WERI-Rb-1 (cell line): ENCODE measurements around the gene NSUN4.
A peak's percentile ranks its signal among the peaks of the same experiment; 100 is the strongest.
"Not testable (repeated sequence)": the region's sequence is repeated elsewhere in the genome, so short reads cannot be mapped to it uniquely, and the experiment has no call there.

ENCODE experiments used
- DNase-seq: peaks from one replicate; pipeline ENCODE4 v3.0.0-alpha.2; 2020
- H3K27ac ChIP-seq: fragments of 250-450 bp; sonication (Bioruptor Pico); 2 replicates; pipeline ENCODE4 v1.5.1; 2020; ENCODE audit warnings: mild to moderate bottlenecking, moderate library complexity
- H3K27me3 ChIP-seq: fragments of 250-450 bp; sonication (Bioruptor Pico); 2 replicates; pipeline ENCODE4 v1.5.1; 2021; ENCODE audit warnings: mild to moderate bottlenecking, low read depth, moderate library complexity; ENCODE audit not compliant: insufficient read depth, severe bottlenecking
- H3K36me3 ChIP-seq: fragments of 250-450 bp; sonication (Bioruptor Pico); 2 replicates; pipeline ENCODE4 v1.5.1; 2020; ENCODE audit warnings: mild to moderate bottlenecking, moderate library complexity
- H3K4me3 ChIP-seq: 2 replicates; pipeline ENCODE4 v1.5.1; 2011; ENCODE audit warnings: low read depth, mild to moderate bottlenecking, control low read depth, low read length
- H3K9me3 ChIP-seq: fragments of 250-450 bp; sonication (Bioruptor Pico); 2 replicates; pipeline ENCODE4 v1.5.1; 2021; ENCODE audit warnings: mild to moderate bottlenecking, moderate library complexity; ENCODE audit not compliant: severe bottlenecking
- TF ChIP-seq, protein P1 (sequence below): IDR thresholded peaks from 2 replicates; pipeline ENCODE4 v1.5.1; 2011; ENCODE audit warnings: low read depth, mild to moderate bottlenecking, control low read depth, inconsistent platforms, low read length

Gene NSUN4

GRCh38 chr1:46329807-46330206 lies 10.8 kb upstream of the NSUN4 start:
- not testable (repeated sequence) for H3K4me3 ChIP-seq, DNase-seq, H3K27ac ChIP-seq, H3K27me3 ChIP-seq, H3K36me3 ChIP-seq, H3K9me3 ChIP-seq

- H3K9me3 ChIP-seq, H3K36me3 ChIP-seq, H3K4me3 ChIP-seq, H3K27ac ChIP-seq, DNase-seq, H3K27me3 ChIP-seq: not testable (repeated sequence)
Measured at GRCh38 chr1:46330381-46330780, 10.2 kb upstream of the NSUN4 start.

GRCh38 chr1:46331786-46332540 lies 8.6 kb upstream of the NSUN4 start:
- peak; percentile 22 for DNase-seq
- H3K36me3 ChIP-seq, H3K27me3 ChIP-seq, H3K9me3 ChIP-seq, H3K27ac ChIP-seq, H3K4me3 ChIP-seq: not testable (repeated sequence)

DNA sequence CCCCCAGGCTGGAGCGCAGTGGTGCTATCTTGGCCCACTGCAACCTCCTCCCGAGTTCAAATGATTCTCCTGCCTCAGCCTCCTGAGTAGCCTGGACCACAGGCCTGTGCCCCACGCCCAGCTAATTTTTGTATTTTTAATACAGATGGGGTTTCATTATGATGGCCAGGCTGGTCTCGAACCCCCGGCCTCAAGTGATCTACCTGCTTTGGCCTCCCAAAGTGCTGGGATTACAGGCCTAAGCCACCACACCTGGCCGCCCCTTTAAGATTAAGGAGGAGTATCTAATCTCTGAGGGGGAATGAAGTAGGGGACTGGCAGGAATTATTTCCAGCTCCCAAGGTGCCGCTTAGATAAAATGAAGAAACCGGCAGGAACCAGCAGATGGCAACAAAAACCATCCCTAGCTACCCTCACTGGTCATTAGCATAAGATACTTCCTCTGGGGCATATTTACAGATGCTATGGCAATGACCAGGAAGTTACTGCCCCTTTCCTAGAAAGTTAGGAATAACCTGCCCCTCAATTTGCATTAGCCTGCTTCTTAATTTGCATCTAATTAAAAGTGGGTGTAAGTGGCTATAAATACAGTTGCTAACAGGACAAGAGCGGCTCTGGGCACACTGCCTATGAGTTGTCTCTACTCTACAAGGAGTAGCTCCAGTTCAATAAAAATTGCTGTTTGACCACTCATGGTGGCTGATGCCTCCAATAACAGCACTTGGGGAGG lies 7.1 kb upstream of the NSUN4 start:
- H3K27ac ChIP-seq, result no peak overlapping the region
- no peaks in the 10 kb centered on the region for H3K9me3 ChIP-seq
- H3K27me3 ChIP-seq, result no peaks in the 10 kb centered on the region
- H3K4me3 ChIP-seq, result no peak overlapping the region
- peak; percentile 66 for DNase-seq
- TF ChIP-seq, protein P1, sequence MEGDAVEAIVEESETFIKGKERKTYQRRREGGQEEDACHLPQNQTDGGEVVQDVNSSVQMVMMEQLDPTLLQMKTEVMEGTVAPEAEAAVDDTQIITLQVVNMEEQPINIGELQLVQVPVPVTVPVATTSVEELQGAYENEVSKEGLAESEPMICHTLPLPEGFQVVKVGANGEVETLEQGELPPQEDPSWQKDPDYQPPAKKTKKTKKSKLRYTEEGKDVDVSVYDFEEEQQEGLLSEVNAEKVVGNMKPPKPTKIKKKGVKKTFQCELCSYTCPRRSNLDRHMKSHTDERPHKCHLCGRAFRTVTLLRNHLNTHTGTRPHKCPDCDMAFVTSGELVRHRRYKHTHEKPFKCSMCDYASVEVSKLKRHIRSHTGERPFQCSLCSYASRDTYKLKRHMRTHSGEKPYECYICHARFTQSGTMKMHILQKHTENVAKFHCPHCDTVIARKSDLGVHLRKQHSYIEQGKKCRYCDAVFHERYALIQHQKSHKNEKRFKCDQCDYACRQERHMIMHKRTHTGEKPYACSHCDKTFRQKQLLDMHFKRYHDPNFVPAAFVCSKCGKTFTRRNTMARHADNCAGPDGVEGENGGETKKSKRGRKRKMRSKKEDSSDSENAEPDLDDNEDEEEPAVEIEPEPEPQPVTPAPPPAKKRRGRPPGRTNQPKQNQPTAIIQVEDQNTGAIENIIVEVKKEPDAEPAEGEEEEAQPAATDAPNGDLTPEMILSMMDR, result peak; percentile 49
- no peaks in the 10 kb centered on the region for H3K36me3 ChIP-seq

DNA sequence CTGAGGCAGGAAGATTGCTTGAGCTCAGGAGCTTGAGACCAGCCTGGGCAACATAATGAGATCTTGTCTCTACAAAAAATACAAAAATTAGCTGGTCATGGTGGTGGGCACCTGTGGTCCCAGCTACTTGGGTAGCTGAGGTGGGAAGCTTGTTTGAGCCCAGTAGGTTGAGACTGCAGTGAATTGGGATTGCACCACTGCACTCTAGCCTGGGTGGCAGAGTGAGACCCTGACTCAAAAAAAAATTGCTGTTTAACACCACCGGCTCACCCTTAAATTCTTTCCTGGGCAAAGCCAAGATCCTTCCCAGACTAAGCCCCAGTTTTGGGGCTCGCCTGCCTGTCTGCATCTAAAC lies 6.6 kb upstream of the NSUN4 start:
- no peak overlapping the region for H3K4me3 ChIP-seq
- no peaks in the 10 kb centered on the region for H3K27me3 ChIP-seq
- H3K9me3 ChIP-seq, result no peaks in the 10 kb centered on the region
- H3K27ac ChIP-seq, result no peak overlapping the region
- H3K36me3 ChIP-seq, result no peaks in the 10 kb centered on the region
- DNase-seq, result no peak
- TF ChIP-seq, protein P1, result no peak

- Histone ChIP-seq H3K27me3 (no peaks in the 10 kb centered on the region), H3K27ac (no peak overlapping the region), H3K9me3 (no peaks in the 10 kb centered on the region), H3K36me3 (no peaks in the 10 kb centered on the region), H3K4me3 (no peak overlapping the region)
- TF ChIP-seq, protein P1, result no peak
- no peak for DNase-seq
Measured at GRCh38 chr1:46335081-46335480, 5.5 kb upstream of the NSUN4 start.

DNA sequence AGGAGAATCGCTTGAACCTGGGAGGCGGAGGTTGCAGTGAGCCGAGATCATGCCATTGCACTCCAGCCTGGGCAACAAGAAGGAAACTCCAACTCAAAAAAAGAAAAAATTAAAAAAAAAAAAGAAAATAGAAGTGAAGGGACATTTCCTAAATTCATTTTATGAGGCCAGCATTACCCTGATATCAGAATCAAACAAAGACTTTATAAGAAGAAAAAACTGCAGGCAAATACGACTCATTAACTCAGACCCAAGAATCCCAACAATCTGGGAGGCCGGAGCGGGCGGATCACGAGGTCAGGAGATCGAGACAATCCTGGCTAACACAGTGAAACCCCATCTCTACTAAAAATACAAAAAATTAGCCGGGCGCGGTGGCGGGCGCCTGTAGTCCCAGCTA lies 3.2 kb upstream of the NSUN4 start:
- not testable (repeated sequence) for H3K27ac ChIP-seq, DNase-seq, H3K27me3 ChIP-seq, H3K9me3 ChIP-seq, H3K36me3 ChIP-seq, H3K4me3 ChIP-seq
